HG03135 (cell line): ENCODE data around the gene TBL1X.
A peak's percentile ranks its signal among the peaks of the same experiment; 100 is the strongest.

Experiments used
- ATAC-seq: cut with Tn5 transposase; IDR thresholded peaks from one replicate; pipeline ENCODE4 v1.9.1; 2021; ENCODE audit warnings: mild to moderate bottlenecking, moderate library complexity; ENCODE audit not compliant: unreplicated experiment

TBL1X gene

GRCh38 chrX:9657590-9658256 lies 192.9 kb downstream of the TBL1X start:
- ATAC-seq: no peak

- ATAC-seq: no peak
Measured at GRCh38 chrX:9658409-9658808, 193.6 kb downstream of the TBL1X start.

GRCh38 chrX:9659571-9660195 lies 194.8 kb downstream of the TBL1X start:
- ATAC-seq: no peak

DNA sequence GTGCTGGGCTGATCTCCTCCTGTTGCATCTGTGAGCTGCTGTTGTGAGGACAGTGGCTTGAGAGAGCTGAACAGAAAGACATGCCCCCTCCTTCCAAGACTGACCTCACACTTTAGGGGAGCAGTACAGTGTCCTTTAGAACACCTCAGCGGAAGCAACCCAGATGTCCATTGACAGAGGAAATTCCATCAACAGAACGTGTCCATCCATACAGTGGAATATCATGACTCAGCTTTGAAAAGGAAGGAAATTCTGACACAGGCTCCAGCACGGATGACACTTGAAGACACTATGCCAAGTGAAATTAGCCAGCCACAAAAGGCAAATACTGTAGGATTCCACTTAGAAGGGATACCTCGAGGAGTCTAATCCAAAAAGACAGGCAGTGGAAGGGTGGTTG lies 197.3 kb downstream of the TBL1X start:
- no peak for ATAC-seq

GRCh38 chrX:9663216-9663615 lies 198.4 kb downstream of the TBL1X start:
- ATAC-seq: no peak

- ATAC-seq: no peak
Measured at GRCh38 chrX:9664224-9664623, 199.4 kb downstream of the TBL1X start.

DNA sequence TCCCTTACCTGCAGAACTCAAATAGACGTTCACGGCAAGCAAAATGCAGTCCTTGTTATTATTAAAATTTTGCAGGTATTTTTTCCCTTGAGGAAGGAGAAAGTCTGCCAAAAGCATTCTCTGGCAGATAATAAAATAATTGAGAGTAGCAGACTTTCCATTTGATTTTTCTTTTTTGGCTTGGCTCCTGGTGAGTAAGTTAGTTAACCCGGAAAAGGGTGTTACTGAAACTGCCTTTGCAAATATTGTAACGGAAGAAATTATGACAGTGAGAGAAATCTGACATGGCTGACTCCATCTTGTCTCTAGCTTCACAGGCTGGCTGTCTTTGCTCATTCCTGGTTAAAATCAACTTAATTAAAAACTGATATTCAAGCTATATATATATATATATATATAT lies 200.3 kb downstream of the TBL1X start:
- ATAC-seq: no peak

DNA sequence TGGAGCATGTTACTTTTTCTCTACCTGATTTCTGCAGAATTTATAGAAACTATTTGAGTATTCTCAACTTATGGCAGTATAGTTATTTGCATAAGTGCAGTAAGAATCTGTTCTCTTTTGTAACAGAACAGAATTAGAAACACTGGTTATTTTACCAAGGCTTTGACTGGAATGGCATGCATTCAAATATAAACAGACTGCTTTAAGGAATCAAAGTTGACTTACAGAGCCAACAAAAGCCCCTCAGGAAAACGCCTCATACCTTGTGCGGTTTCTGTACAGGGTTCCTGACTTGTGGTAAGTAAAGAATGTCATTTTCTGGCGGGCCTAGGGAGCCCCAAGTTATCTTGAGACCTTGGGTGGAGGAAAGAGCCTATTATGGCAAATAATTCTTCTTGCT lies 203.7 kb downstream of the TBL1X start:
- no peak for ATAC-seq

DNA sequence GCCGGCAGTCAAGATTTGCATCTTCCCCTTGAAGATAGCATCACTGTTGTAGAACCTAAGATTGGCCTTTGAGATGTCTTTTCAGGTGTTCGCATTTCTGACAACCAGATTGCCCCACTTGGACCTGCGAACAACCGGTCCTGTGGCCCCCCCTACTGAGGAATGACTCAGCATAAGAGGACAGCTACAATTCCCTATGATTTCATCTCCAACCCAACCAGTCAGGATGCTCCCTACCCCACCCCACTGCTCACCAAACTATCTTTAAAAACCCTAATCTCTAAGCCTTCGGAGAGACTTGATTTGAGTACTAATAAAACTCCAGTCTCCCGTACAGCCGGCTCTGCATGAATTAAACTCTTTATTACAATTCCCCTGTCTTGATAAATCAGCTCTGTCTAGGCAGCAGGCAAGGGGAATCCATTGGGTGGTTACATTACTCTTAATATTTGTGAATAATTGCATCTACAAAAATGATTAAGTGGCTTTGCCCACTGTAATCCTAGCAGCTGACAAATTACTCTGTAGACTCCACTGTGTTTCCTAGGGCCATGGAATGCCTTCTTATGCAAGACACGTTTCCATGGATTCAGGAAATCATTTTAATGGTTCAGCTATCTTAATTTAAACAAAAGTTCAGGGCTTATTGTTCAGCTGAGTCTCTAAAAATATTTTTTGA lies 205.4 kb downstream of the TBL1X start:
- no peak for ATAC-seq

- ATAC-seq: no peak
Measured at GRCh38 chrX:9671998-9672397, 207.1 kb downstream of the TBL1X start.

DNA sequence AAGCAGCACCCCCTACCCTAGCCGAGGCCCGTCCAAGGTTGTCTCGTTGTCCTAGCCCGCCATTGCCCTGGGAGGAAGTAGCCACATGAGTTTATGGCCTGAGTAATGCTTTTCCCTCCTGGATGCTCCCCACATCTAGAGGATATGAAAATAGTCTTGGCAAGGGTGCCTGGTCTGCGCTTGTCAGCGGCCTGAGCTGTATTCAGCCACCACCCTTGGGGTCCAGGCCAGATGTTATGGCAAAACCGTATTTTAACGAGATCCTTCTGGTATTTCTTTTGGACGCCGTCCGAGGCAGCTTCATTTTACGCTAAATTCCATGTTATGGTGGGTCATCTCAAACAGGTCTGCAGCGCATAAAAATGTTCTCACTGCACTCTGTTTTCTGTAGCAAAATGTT lies 211.4 kb downstream of the TBL1X start:
- ATAC-seq: no peak

- ATAC-seq: no peak
Measured at GRCh38 chrX:9676738-9677097, 211.9 kb downstream of the TBL1X start.

DNA sequence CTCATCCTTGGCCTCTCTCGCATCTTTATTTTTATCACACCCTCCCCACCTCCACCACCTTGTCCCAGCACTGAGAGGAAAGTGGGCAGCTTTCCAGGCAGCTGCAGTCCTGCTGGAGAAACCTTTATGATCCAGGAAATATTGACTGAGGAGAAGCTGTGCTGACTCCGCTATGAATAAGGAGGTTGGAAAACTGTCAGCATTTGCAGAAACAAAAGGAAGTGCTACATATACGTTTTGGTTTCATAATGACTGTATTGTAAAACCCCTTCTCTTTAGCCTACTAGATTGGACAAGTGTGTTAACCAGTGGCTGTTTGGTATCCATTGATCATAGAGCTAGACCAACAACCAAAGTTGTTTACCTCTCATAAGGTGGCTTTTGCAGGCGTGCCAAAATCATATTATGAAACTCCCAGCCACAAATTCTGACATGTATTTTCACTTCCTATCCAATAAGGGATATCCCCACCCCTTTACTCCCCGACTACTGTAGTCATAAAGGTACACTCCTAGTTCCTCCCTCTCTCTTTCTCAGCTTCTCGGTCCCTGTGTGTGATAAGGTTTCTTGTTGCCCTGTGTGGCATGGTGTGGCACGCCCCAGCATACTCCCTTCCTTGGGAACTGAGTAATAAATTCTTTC lies 212.4 kb downstream of the TBL1X start:
- ATAC-seq: peak; percentile 98

GRCh38 chrX:9678215-9678965 lies 213.5 kb downstream of the TBL1X start:
- ATAC-seq: no peak

DNA sequence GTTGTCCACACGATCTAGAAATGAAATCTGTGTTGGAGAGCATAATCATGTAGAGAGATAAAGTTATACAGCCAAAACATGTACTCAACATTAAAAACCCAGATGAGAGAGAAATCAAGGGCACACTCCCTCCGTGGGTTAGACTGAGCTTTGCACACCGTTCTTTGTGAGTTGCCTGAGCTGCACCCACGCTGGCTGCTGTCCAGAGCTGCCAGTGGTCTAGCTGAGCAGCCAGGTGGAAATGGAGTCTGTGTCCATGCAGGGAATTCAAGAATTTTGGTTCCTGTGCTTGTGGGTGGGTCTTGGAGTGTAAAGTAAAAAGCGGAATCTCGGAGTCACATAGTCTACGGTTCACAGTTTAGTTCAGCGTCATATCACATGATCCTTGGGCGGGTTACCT lies 216.2 kb downstream of the TBL1X start:
- ATAC-seq: no peak

DNA sequence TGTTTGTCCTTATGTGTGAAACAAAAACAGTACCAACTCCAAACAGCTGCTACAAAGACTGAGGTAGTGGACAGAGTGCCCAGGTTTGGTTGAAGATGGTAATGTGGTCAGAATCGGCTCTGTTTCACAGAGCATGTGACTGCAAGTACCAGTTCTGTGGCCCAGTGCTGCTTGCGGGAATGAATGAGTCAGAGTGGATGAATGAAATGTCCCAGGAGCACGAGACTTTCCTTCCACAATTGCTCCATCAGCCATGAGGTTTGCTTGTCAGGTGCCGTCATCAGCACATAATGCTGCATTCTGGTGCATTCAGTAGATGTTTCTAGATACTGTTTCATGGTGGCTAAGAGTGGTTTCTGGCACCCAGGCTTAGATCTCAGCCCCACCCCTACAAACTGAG lies 216.6 kb downstream of the TBL1X start:
- ATAC-seq: no peak

GRCh38 chrX:9682456-9682855 lies 217.6 kb downstream of the TBL1X start:
- no peak for ATAC-seq

DNA sequence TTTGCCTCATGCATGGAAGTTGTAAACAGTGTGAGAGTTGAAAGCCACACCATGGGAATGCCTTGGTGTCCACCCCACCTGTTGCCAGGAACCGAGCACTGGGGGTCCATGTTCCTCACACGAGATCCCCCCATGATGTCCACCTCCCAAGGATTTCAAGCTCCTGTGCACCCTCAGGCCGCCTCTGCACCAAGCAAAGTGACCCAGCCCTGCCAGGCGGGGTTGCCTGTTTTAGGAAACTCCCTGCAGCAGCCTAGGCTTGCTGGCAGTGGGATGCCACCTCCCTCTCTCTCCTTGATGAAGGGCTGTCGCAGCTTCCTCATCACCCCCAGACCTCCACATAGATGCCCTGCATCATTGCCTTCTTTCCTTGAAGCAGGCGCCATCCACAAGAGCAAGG lies 218.0 kb downstream of the TBL1X start:
- no peak for ATAC-seq

DNA sequence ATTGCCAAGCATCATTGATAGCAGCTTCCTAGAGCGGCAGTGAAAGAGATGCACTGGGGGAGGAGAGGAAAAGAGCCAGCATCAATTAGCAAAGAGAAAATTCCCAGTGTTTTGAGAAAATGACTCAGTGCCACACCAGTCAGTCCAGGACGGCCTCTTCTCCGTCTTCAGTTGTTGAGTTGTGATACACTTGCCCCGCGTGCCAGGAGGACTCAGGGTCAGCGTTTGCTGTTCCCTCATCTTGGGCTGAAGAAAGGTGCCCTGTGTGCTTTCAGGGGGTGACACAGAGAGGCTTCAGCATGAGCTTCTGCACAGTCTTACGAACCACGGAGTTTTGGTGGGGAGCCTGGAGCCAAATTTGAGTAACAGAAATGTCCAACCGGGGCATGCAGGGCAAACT lies 218.5 kb downstream of the TBL1X start:
- no peak for ATAC-seq

- ATAC-seq: no peak
Measured at GRCh38 chrX:9687899-9688298, 223.0 kb downstream of the TBL1X start.

DNA sequence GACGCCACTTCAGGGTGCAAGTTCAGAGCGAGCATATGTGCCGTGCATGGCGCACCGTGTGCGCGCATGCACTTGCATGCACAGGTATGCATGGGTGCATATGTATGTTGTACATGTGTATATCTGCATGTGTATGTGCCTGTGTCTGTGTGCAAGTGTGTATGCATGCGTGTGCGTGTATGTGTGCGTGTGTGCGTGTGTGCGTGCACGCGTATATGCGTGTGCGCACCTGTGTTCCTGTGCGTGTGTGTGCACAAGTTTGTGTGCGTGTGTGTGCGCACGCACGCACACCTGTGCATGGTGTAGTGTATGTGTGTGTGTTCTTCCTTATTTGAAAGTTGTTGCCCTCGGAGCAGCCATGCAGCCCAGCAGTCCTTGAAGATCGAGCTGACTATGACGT lies 224.0 kb downstream of the TBL1X start:
- no peak for ATAC-seq
